Endothelial cell of umbilical vein (primary cell): Measurements from ENCODE around the gene SLC16A2. TPM values are rescaled to one million over a fixed set of nuclear protein-coding genes. Genes with fewer than 3 reads are reported as not detected.

Experiments
- BruUV-seq: library from RNA; stranded (reverse); fragments of 400-500 nt; replicated peaks from 2 replicates; lab custom pipeline; 2021; lab: Mats Ljungman, UMichigan
- CTCF ChIA-PET: fragments of 300-600, 350-600 bp; sonication (Branson Sonifier 250); formaldehyde crosslinking; loops from one replicate; lab custom pipeline; 2021; ENCODE audit warnings: antibody characterized with exemption, inconsistent platforms; lab: Charles Lee
- POLR2A ChIA-PET: fragments of 300-600, 350-600 bp; sonication (Branson Sonifier 250); formaldehyde crosslinking; loops from one replicate; lab custom pipeline; 2021; ENCODE audit warnings: antibody characterized with exemption, inconsistent platforms; lab: Charles Lee
- DNase-seq: peaks from one replicate; pipeline ENCODE4 v3.0.0-alpha.2; 2011; ENCODE audit warnings: low read depth, low spot score
- FAIRE-seq: peaks from 2 replicates; lab custom pipeline; 2011; peaks lifted over from hg19 to GRCh38; lab: Jason Lieb, UNC
- H2AFZ ChIP-seq: 2 replicates; pipeline ENCODE4 v1.6.0; 2012; ENCODE audit warnings: low read depth, low read length, control low read depth, inconsistent platforms
- H3K27ac ChIP-seq: 2 replicates; pipeline ENCODE4 v1.5.1; 2011; ENCODE audit warnings: low read depth, mild to moderate bottlenecking, control low read depth, low read length, moderate library complexity; ENCODE audit not compliant: insufficient read depth
- H3K27me3 ChIP-seq, 2 experiments: 2 replicates each; pipeline versions ENCODE4 v1.6.0 to v1.6.1; 2011; ENCODE audit warnings: low read length in 2 of 2, mixed read lengths in 1 of 2; ENCODE audit not compliant: control insufficient read depth in 2 of 2, insufficient read depth in 2 of 2
- H3K36me3 ChIP-seq, 2 experiments: 2 replicates in 1 of 2; 3 replicates in 1 of 2; pipeline ENCODE4 v1.5.1; 2011; ENCODE audit warnings: low read length in 2 of 2, mild to moderate bottlenecking in 1 of 2, moderate library complexity in 1 of 2; ENCODE audit not compliant: control insufficient read depth in 2 of 2, insufficient read depth in 2 of 2; ENCODE audit errors: extremely low read depth in 1 of 2
- H3K4me1 ChIP-seq: 3 replicates; pipeline ENCODE4 v1.5.1; 2011; ENCODE audit warnings: mild to moderate bottlenecking, low read length; ENCODE audit not compliant: control insufficient read depth, insufficient read depth; ENCODE audit errors: extremely low read depth
- H3K4me2 ChIP-seq: 2 replicates; pipeline ENCODE4 v1.6.1; 2011; ENCODE audit warnings: low read length, control low read depth, mixed read lengths; ENCODE audit not compliant: insufficient read depth
- H3K4me3 ChIP-seq, 3 experiments: fragments of 200-600 bp in 1 of 3; sonication (generic), shearing (Covaris generic) in 1 of 3; replicated peaks in 1 of 3; 2 replicates each; pipeline ENCODE4 v1.5.1; 2011 to 2016; ENCODE audit warnings: control low read depth in 3 of 3, low read length in 3 of 3, mild to moderate bottlenecking in 2 of 3, inconsistent platforms in 1 of 3, low read depth in 1 of 3, moderate library complexity in 1 of 3; ENCODE audit not compliant: insufficient read depth in 1 of 3
- H3K79me2 ChIP-seq: 2 replicates; pipeline ENCODE4 v1.6.0; 2012; ENCODE audit warnings: low read length, inconsistent platforms; ENCODE audit not compliant: control insufficient read depth, insufficient read depth
- H3K9ac ChIP-seq: replicated peaks from 2 replicates; pipeline ENCODE3; 2011; ENCODE audit warnings: low read length, control low read depth; ENCODE audit not compliant: insufficient read depth; ENCODE audit errors: extremely low read depth
- H3K9me1 ChIP-seq: replicated peaks from 3 replicates; pipeline ENCODE4 v1.6.0; 2011; ENCODE audit warnings: mild to moderate bottlenecking, low read length; ENCODE audit not compliant: control insufficient read depth, insufficient read depth; ENCODE audit errors: extremely low read depth
- H3K9me3 ChIP-seq: replicated peaks from 2 replicates; pipeline ENCODE4 v1.5.1; 2012; ENCODE audit warnings: low read length, inconsistent platforms; ENCODE audit not compliant: control insufficient read depth, insufficient read depth
- H4K20me1 ChIP-seq: replicated peaks from 2 replicates; pipeline ENCODE3; 2011; ENCODE audit warnings: mild to moderate bottlenecking, low read length; ENCODE audit not compliant: control insufficient read depth, insufficient read depth; ENCODE audit errors: extremely low read depth
- CTCF ChIP-seq, 2 donors: IDR thresholded peaks; 1 replicate in 1 of 2; 2 replicates in 1 of 2; pipeline ENCODE4 v1.5.1; 2011; ENCODE audit warnings: low read length in 2 of 2, mild to moderate bottlenecking in 2 of 2, moderate library complexity in 2 of 2, control low read depth in 1 of 2, inconsistent platforms in 1 of 2, low read depth in 1 of 2; ENCODE audit not compliant: insufficient read depth in 1 of 2; ENCODE audit errors: extremely low read depth in 1 of 2
- EZH2 ChIP-seq: IDR thresholded peaks from 2 replicates; pipeline ENCODE4 v1.6.1; 2012; ENCODE audit warnings: borderline replicate concordance, low read depth, mild to moderate bottlenecking, moderate library complexity, low read length, inconsistent platforms; ENCODE audit not compliant: severe bottlenecking
- FOS ChIP-seq: IDR thresholded peaks from 2 replicates; pipeline ENCODE4 v1.6.1; 2011; ENCODE audit warnings: mild to moderate bottlenecking, low read length, moderate library complexity, borderline replicate concordance; ENCODE audit not compliant: insufficient read depth
- GATA2 ChIP-seq: IDR thresholded peaks from 2 replicates; pipeline ENCODE4 v1.7.0; 2011; ENCODE audit warnings: low read depth, mild to moderate bottlenecking, moderate library complexity, mixed read lengths, low read length; ENCODE audit not compliant: insufficient read length, insufficient read depth
- JUN ChIP-seq: IDR thresholded peaks from 2 replicates; pipeline ENCODE4 v1.6.1; 2011; ENCODE audit warnings: borderline replicate concordance, low read depth; ENCODE audit not compliant: insufficient read length, insufficient read depth
- MAX ChIP-seq: IDR thresholded peaks from 2 replicates; pipeline ENCODE4 v1.6.1; 2011; ENCODE audit not compliant: insufficient read depth, insufficient read length
- MYC ChIP-seq: IDR thresholded peaks from one replicate; pipeline ENCODE4 v1.6.1; 2011; ENCODE audit warnings: mild to moderate bottlenecking, low read depth, low read length
- POLR2A ChIP-seq: IDR thresholded peaks from 2 replicates; pipeline ENCODE4 v1.6.1; 2012; ENCODE audit warnings: low read depth, mild to moderate bottlenecking, control low read depth, low read length
- POLR2AphosphoS5 ChIP-seq: IDR thresholded peaks from 2 replicates; pipeline ENCODE4 v1.6.1; 2012; ENCODE audit warnings: low read depth, mild to moderate bottlenecking, control low read depth, low read length, moderate library complexity; ENCODE audit not compliant: insufficient read depth
- dilution Hi-C: fragments of 300-500 bp; cut with MboI; formaldehyde crosslinking; loops from one replicate; pipeline ENCODE4 v1.15.0; 2019; ENCODE audit warnings: low sequenced_read_pairs; ENCODE audit not compliant: extremely low pct_ligation_motif_present
- intact Hi-C: fragments of 100-400 bp; cut with micrococcal nuclease; formaldehyde crosslinking; loops from one replicate; pipeline ENCODE4 v1.10.0; 2022
- polyA plus RNA-seq, 4 experiments: library from polyadenylated mRNA; depleted of rRNA in 3 of 4; stranded (reverse) in 3 of 4; unstranded in 1 of 4; fragments of >200 nt; gene quantifications; 2 replicates each; pipeline versions ENCODE4 v1.2.1 to v1.2.3, GENCODE V29; 2011 to 2012; ENCODE audit warnings: missing spikeins in 1 of 4
- total RNA-seq: library from RNA; stranded (reverse); gene quantifications from 2 replicates; pipeline ENCODE4 v1.2.3, GENCODE V29; 2021

The SLC16A2 gene
- total and polyA plus RNA-seq, 2 donors (not counting 3 experiments of a cell fraction or from before 2014, with no cell fraction given) = 3.1 to 3.6 TPM

- DNase-seq (no peak), FAIRE-seq (no peak)
- Histone ChIP-seq H3K9me3 (no peaks in the 10 kb centered on the region), H3K9ac (no peak overlapping the region), H3K36me3 (no peaks in the 10 kb centered on the region), H4K20me1 (no peaks in the 10 kb centered on the region), H3K4me1 (no peaks in the 10 kb centered on the region), H3K27me3 (no peaks in the 10 kb centered on the region), H3K27ac (no peak overlapping the region), H3K4me3 (no peak overlapping the region), H3K4me2 (no peak overlapping the region), H3K9me1 (no peaks in the 10 kb centered on the region), H2AFZ (no peak overlapping the region), H3K79me2 (no peaks in the 10 kb centered on the region)
- dilution Hi-C loops = no loop called here
- intact Hi-C loops = no loop called here
- ChIA-PET CTCF (no interaction called here), POLR2A (no interaction called here)
- no TSS peak for BruUV-seq
- TF ChIP-seq JUN (no peak), EZH2 (no peak), GATA2 (no peak), MAX (no peak), POLR2A (no peak), FOS (no peak), POLR2AphosphoS5 (no peak), MYC (no peak), CTCF (IDR thresholded peaks at IDR 0.05; ENCODE audit: extremely low read depth in 1 of 2, insufficient read depth in 1 of 2, low read depth in 1 of 2, low read length in 2 of 2) (no peak)
Observed at GRCh38 chrX:74527350-74527749, 106.1 kb downstream of the SLC16A2 start.
